Activated CD8-positive, alpha-beta T cell treated with anti-CD3 and anti-CD28 coated beads for 36 hours (primary cell): ENCODE data around the gene DCUN1D2. TPM values are rescaled to one million over a fixed set of nuclear protein-coding genes. Genes with fewer than 3 reads are reported as not detected.
A peak's percentile ranks its signal among the peaks of the same experiment; 100 is the strongest.

Source experiments
- ATAC-seq: fragments of 200-7000 bp; cut with Tn5 transposase; one replicate; pipeline ENCODE4 v1.10.0; 2021; ENCODE audit warnings: mild to moderate bottlenecking, moderate library complexity
- CTCF ChIA-PET: fragments of 350-600 bp; sonication (Branson Sonifier 250); formaldehyde crosslinking; loops from one replicate; lab custom pipeline; 2021; ENCODE audit warnings: antibody characterized with exemption; lab: Charles Lee
- POLR2A ChIA-PET: fragments of 350-600 bp; sonication (Branson Sonifier 250); formaldehyde crosslinking; loops from one replicate; lab custom pipeline; 2021; ENCODE audit warnings: antibody characterized with exemption; lab: Charles Lee
- DNase-seq: peaks from one replicate; pipeline ENCODE4 v3.0.0-alpha.2; 2020
- H3K27ac Mint-ChIP-seq: one replicate; pipeline ENCODE4 v1.8.0; 2021; ENCODE audit warnings: mild to moderate bottlenecking, mixed read lengths
- H3K27me3 Mint-ChIP-seq: one replicate; pipeline ENCODE4 v1.8.0; 2021; ENCODE audit warnings: mixed read lengths
- H3K36me3 Mint-ChIP-seq: one replicate; pipeline ENCODE4 v1.8.0; 2021; ENCODE audit warnings: low read depth, mixed read lengths
- H3K4me1 Mint-ChIP-seq: one replicate; pipeline ENCODE4 v1.8.0; 2021; ENCODE audit warnings: low read depth, mixed read lengths
- H3K4me3 Mint-ChIP-seq: one replicate; pipeline ENCODE4 v1.8.0; 2021; ENCODE audit warnings: mild to moderate bottlenecking, moderate library complexity, mixed read lengths
- H3K9me3 Mint-ChIP-seq: one replicate; pipeline ENCODE4 v1.8.0; 2021; ENCODE audit warnings: mixed read lengths
- intact Hi-C: fragments of 100-400 bp; cut with micrococcal nuclease; formaldehyde crosslinking; loops from one replicate; pipeline ENCODE4 v1.10.0; 2022
- total RNA-seq, 2 experiments: library from RNA; stranded (reverse); gene quantifications; one replicate each; pipeline ENCODE4 v1.2.3, GENCODE V29; 2021
- TF ChIP-seq, protein P1 (sequence below): fragments of 200-600 bp; IDR thresholded peaks from one replicate; pipeline ENCODE4 v1.8.0; 2022; ENCODE audit warnings: antibody characterized with exemption, mild to moderate bottlenecking

Gene DCUN1D2
- total RNA-seq, 2 experiments from 2014 or later, result 13.4 to 14.7 TPM

DNA sequence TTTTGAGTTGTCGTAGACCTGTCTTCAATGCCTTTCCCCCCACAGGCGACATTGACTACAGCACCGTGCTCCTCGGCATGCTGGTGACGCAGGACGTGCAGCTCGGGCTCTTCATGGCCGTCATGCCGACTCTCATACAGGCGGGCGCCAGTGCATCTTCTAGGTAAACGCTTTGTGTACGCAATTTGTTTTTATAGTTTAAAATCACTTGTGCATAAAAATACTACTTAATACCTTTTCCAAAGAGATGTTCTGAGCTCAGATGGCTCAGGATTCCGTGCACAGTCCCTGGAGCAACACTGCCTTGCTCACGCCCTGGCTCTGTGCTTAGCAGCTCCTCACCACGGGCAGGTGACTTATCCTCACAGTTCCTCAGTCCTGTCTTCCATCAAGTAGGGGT lies 30.1 kb upstream of the DCUN1D2 start:
- H3K9me3 Mint-ChIP-seq, result no peaks in the 10 kb centered on the region
- intact Hi-C loops, result no loop called here
- no peak for DNase-seq
- ChIA-PET CTCF (interaction anchor here (1.3 kb wide), 1 partner anchor 41 kb away, joined by 4 read pairs; no protein-coding TSS in a partner anchor), POLR2A (no interaction called here)
- H3K36me3 Mint-ChIP-seq, result peaks cover 11% of the 10 kb centered on the region
- no peaks in the 10 kb centered on the region for H3K27me3 Mint-ChIP-seq
- TF ChIP-seq, protein P1, sequence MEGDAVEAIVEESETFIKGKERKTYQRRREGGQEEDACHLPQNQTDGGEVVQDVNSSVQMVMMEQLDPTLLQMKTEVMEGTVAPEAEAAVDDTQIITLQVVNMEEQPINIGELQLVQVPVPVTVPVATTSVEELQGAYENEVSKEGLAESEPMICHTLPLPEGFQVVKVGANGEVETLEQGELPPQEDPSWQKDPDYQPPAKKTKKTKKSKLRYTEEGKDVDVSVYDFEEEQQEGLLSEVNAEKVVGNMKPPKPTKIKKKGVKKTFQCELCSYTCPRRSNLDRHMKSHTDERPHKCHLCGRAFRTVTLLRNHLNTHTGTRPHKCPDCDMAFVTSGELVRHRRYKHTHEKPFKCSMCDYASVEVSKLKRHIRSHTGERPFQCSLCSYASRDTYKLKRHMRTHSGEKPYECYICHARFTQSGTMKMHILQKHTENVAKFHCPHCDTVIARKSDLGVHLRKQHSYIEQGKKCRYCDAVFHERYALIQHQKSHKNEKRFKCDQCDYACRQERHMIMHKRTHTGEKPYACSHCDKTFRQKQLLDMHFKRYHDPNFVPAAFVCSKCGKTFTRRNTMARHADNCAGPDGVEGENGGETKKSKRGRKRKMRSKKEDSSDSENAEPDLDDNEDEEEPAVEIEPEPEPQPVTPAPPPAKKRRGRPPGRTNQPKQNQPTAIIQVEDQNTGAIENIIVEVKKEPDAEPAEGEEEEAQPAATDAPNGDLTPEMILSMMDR, result no peak
- H3K4me1 Mint-ChIP-seq, result peaks cover 21% of the 10 kb centered on the region
- no peak overlapping the region for H3K27ac Mint-ChIP-seq
- ATAC-seq, result no peak
- no peak overlapping the region for H3K4me3 Mint-ChIP-seq

- Mint-ChIP-seq H3K36me3 (peaks cover 14% of the 10 kb centered on the region), H3K9me3 (no peaks in the 10 kb centered on the region), H3K4me3 (no peak overlapping the region), H3K4me1 (peaks cover 21% of the 10 kb centered on the region), H3K27me3 (no peaks in the 10 kb centered on the region), H3K27ac (no peak overlapping the region)
- CTCF ChIA-PET, result interaction anchor here (1.3 kb wide), 1 partner anchor 42 kb away, joined by 4 read pairs; no protein-coding TSS in a partner anchor
- TF ChIP-seq, protein P1, result no peak
- ATAC-seq (no peak), DNase-seq (no peak)
- POLR2A ChIA-PET, result no interaction called here
- intact Hi-C loops, result no loop called here
Measured at GRCh38 chr13:113519556-113519955, 29.0 kb upstream of the DCUN1D2 start.

GRCh38 chr13:113518076-113518803 lies 27.7 kb upstream of the DCUN1D2 start:
- Mint-ChIP-seq H3K36me3 (peaks cover 11% of the 10 kb centered on the region), H3K4me3 (peak overlapping the region; percentile 23), H3K4me1 (peaks cover 21% of the 10 kb centered on the region), H3K27ac (no peak overlapping the region), H3K27me3 (no peaks in the 10 kb centered on the region), H3K9me3 (no peaks in the 10 kb centered on the region)
- ChIA-PET CTCF (no interaction called here), POLR2A (no interaction called here)
- peak; percentile 73 for ATAC-seq
- DNase-seq, result peak; percentile 13
- TF ChIP-seq, protein P1, result no peak
- intact Hi-C loops, result no loop called here

- Mint-ChIP-seq H3K27ac (no peak overlapping the region), H3K27me3 (no peaks in the 10 kb centered on the region), H3K4me3 (no peak overlapping the region), H3K9me3 (no peaks in the 10 kb centered on the region), H3K36me3 (peaks cover 8% of the 10 kb centered on the region), H3K4me1 (peaks cover 21% of the 10 kb centered on the region)
- POLR2A ChIA-PET, result no interaction called here
- CTCF ChIA-PET, result no interaction called here
- DNase-seq (no peak), ATAC-seq (no peak)
- intact Hi-C loops, result no loop called here
- TF ChIP-seq, protein P1, result no peak
Measured at GRCh38 chr13:113514847-113515246, 24.3 kb upstream of the DCUN1D2 start.

- H3K27me3 Mint-ChIP-seq, result no peaks in the 10 kb centered on the region
- H3K27ac Mint-ChIP-seq, result no peak overlapping the region
- ChIA-PET CTCF (interaction anchor here (0.8 kb wide), 1 partner anchor 49 kb away, joined by 4 read pairs; no protein-coding TSS in a partner anchor), POLR2A (interaction anchor here (0.6 kb wide), 1 partner anchor 86 kb away, joined by 3 read pairs; no protein-coding TSS in a partner anchor)
- H3K9me3 Mint-ChIP-seq, result no peaks in the 10 kb centered on the region
- H3K36me3 Mint-ChIP-seq, result peaks cover 8% of the 10 kb centered on the region
- DNase-seq (no peak), ATAC-seq (no peak)
- TF ChIP-seq, protein P1, result no peak
- peaks cover 21% of the 10 kb centered on the region for H3K4me1 Mint-ChIP-seq
- no peak overlapping the region for H3K4me3 Mint-ChIP-seq
- intact Hi-C loops, result no loop called here
Measured at GRCh38 chr13:113513761-113514160, 23.2 kb upstream of the DCUN1D2 start.
